Keratinocyte (primary cell): Measurements from ENCODE around the gene LRBA. TPM values are rescaled to one million over a fixed set of nuclear protein-coding genes. Genes with fewer than 3 reads are reported as not detected.

Experiments used
- DNase-seq: peaks from one replicate; pipeline ENCODE4 v3.0.0-alpha.2; 2011; ENCODE audit warnings: low read depth, missing footprints, low spot score
- FAIRE-seq: peaks from 2 replicates; lab custom pipeline; 2011; peaks lifted over from hg19 to GRCh38; lab: Jason Lieb, UNC
- H2AFZ ChIP-seq: 2 replicates; pipeline ENCODE4 v1.6.0; 2012; ENCODE audit warnings: low read length, control low read depth, inconsistent platforms; ENCODE audit not compliant: control insufficient read depth
- H3K27ac ChIP-seq: 2 replicates; pipeline ENCODE4 v1.5.1; 2011; ENCODE audit warnings: low read length; ENCODE audit not compliant: control insufficient read depth, insufficient read depth
- H3K27me3 ChIP-seq: 3 replicates; pipeline ENCODE4 v1.6.0; 2011; ENCODE audit warnings: low read length; ENCODE audit not compliant: control insufficient read depth, insufficient read depth; ENCODE audit errors: extremely low read depth
- H3K36me3 ChIP-seq, 2 experiments: 2 replicates in 1 of 2; 3 replicates in 1 of 2; pipeline ENCODE4 v1.5.1; 2011; ENCODE audit warnings: low read length in 2 of 2, mild to moderate bottlenecking in 1 of 2; ENCODE audit not compliant: control insufficient read depth in 2 of 2, insufficient read depth in 2 of 2; ENCODE audit errors: extremely low read depth in 1 of 2
- H3K4me1 ChIP-seq: 3 replicates; pipeline ENCODE4 v1.5.1; 2011; ENCODE audit warnings: low read length; ENCODE audit not compliant: control insufficient read depth, insufficient read depth; ENCODE audit errors: extremely low read depth
- H3K4me2 ChIP-seq: 3 replicates; pipeline ENCODE4 v1.6.0; 2011; ENCODE audit warnings: low read depth, low read length; ENCODE audit not compliant: control insufficient read depth, insufficient read depth; ENCODE audit errors: extremely low read depth
- H3K4me3 ChIP-seq, 3 experiments: fragments of 200-600 bp in 1 of 3; sonication (generic) in 1 of 3; 2 replicates in 2 of 3; 3 replicates in 1 of 3; pipeline ENCODE4 v1.5.1; 2011 to 2016; ENCODE audit warnings: low read length in 3 of 3, mild to moderate bottlenecking in 3 of 3, control low read depth in 2 of 3, inconsistent platforms in 1 of 3, low read depth in 1 of 3, mixed read lengths in 1 of 3, mixed run types in 1 of 3, moderate library complexity in 1 of 3; ENCODE audit not compliant: control insufficient read depth in 2 of 3, insufficient read depth in 2 of 3; ENCODE audit errors: extremely low read depth in 1 of 3
- H3K79me2 ChIP-seq: 2 replicates; pipeline ENCODE4 v1.6.0; 2012; ENCODE audit warnings: low read length; ENCODE audit not compliant: control insufficient read depth, insufficient read depth
- H3K9ac ChIP-seq: 3 replicates; pipeline ENCODE4 v1.6.0; 2011; ENCODE audit warnings: low read length; ENCODE audit not compliant: control insufficient read depth, insufficient read depth; ENCODE audit errors: extremely low read depth
- H3K9me1 ChIP-seq: 3 replicates; pipeline ENCODE4 v1.6.0; 2011; ENCODE audit warnings: low read length; ENCODE audit not compliant: control insufficient read depth, insufficient read depth; ENCODE audit errors: extremely low read depth
- H3K9me3 ChIP-seq: 2 replicates; pipeline ENCODE4 v1.5.1; 2012; ENCODE audit warnings: low read depth, low read length; ENCODE audit not compliant: control insufficient read depth
- H4K20me1 ChIP-seq: 3 replicates; pipeline ENCODE4 v1.6.0; 2011; ENCODE audit warnings: low read length; ENCODE audit not compliant: control insufficient read depth, insufficient read depth; ENCODE audit errors: extremely low read depth
- EZH2 ChIP-seq: IDR thresholded peaks from one replicate; pipeline ENCODE4 v1.6.1; 2012; ENCODE audit warnings: inconsistent platforms, mild to moderate bottlenecking, low read length, moderate library complexity
- dilution Hi-C: fragments of 300-500 bp; cut with MboI; formaldehyde crosslinking; loops from one replicate; pipeline ENCODE4 v1.7.0; 2020; ENCODE audit warnings: low sequenced_read_pairs; ENCODE audit not compliant: extremely low pct_ligation_motif_present
- polyA plus RNA-seq, 5 experiments: library from polyadenylated mRNA; depleted of rRNA in 3 of 5; stranded (reverse) in 3 of 5; stranded (forward) in 1 of 5; unstranded in 1 of 5; fragments of >200 nt; gene quantifications; 1 replicate in 1 of 5; 2 replicates in 3 of 5; 3 replicates in 1 of 5; pipeline versions ENCODE4 v1.2.1 to v1.2.3, GENCODE V29; 2011 to 2012; ENCODE audit warnings: missing spikeins in 2 of 5, low read depth in 1 of 5, low replicate concordance in 1 of 5
- TF ChIP-seq, protein P1 (sequence below), 3 experiments: IDR thresholded peaks in 1 of 3; conservative IDR thresholded peaks in 1 of 3; optimal IDR thresholded peaks in 1 of 3; 2 replicates in 2 of 3; 3 replicates in 1 of 3; pipeline versions ENCODE3 to v1.5.1; 2011; ENCODE audit warnings: low read length in 3 of 3, mild to moderate bottlenecking in 3 of 3, moderate library complexity in 2 of 3, control low read depth in 1 of 3, inconsistent platforms in 1 of 3; ENCODE audit not compliant: insufficient read depth in 2 of 3; ENCODE audit errors: extremely low read depth in 1 of 3

Gene LRBA
- polyA plus RNA-seq, 1 donor (not counting 4 experiments of a cell fraction or from before 2014, with no cell fraction given) = 35.6 TPM

GRCh38 chr4:150264595-150265161 is 750.4 kb downstream of the LRBA start:
- Histone ChIP-seq H4K20me1 (no peaks in the 10 kb centered on the region), H3K27ac (no peak overlapping the region), H3K9me3 (no peaks in the 10 kb centered on the region), H3K4me2 (no peak overlapping the region), H3K4me1 (no peaks in the 10 kb centered on the region), H3K9me1 (no peaks in the 10 kb centered on the region), H3K9ac (no peak overlapping the region), H3K27me3 (no peaks in the 10 kb centered on the region), H2AFZ (no peak overlapping the region), H3K36me3 (no peaks in the 10 kb centered on the region), H3K79me2 (no peaks in the 10 kb centered on the region), H3K4me3 (no peak overlapping the region)
- FAIRE-seq (no peak), DNase-seq (no peak)
- dilution Hi-C loops = no loop called here
- TF ChIP-seq, protein P1, sequence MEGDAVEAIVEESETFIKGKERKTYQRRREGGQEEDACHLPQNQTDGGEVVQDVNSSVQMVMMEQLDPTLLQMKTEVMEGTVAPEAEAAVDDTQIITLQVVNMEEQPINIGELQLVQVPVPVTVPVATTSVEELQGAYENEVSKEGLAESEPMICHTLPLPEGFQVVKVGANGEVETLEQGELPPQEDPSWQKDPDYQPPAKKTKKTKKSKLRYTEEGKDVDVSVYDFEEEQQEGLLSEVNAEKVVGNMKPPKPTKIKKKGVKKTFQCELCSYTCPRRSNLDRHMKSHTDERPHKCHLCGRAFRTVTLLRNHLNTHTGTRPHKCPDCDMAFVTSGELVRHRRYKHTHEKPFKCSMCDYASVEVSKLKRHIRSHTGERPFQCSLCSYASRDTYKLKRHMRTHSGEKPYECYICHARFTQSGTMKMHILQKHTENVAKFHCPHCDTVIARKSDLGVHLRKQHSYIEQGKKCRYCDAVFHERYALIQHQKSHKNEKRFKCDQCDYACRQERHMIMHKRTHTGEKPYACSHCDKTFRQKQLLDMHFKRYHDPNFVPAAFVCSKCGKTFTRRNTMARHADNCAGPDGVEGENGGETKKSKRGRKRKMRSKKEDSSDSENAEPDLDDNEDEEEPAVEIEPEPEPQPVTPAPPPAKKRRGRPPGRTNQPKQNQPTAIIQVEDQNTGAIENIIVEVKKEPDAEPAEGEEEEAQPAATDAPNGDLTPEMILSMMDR (optimal IDR thresholded peaks at IDR 0.05 in 1 of 3, IDR thresholded peaks at IDR 0.05 in 1 of 3, conservative IDR thresholded peaks at IDR 0.05 in 1 of 3; ENCODE audit: extremely low read depth in 1 of 3, insufficient read depth in 2 of 3, low read length in 3 of 3) = no peak
- TF ChIP-seq EZH2 = no peak

- Histone ChIP-seq H3K9ac (no peak overlapping the region), H2AFZ (no peak overlapping the region), H3K9me3 (no peaks in the 10 kb centered on the region), H3K27ac (no peak overlapping the region), H3K4me2 (no peak overlapping the region), H3K36me3 (no peaks in the 10 kb centered on the region), H3K9me1 (no peaks in the 10 kb centered on the region), H3K27me3 (no peaks in the 10 kb centered on the region), H3K4me3 (no peak overlapping the region), H3K4me1 (peaks cover 14% of the 10 kb centered on the region), H4K20me1 (no peaks in the 10 kb centered on the region), H3K79me2 (no peaks in the 10 kb centered on the region)
- no peak for TF ChIP-seq EZH2
- TF ChIP-seq, protein P1 (optimal IDR thresholded peaks at IDR 0.05 in 1 of 3, IDR thresholded peaks at IDR 0.05 in 1 of 3, conservative IDR thresholded peaks at IDR 0.05 in 1 of 3; ENCODE audit: extremely low read depth in 1 of 3, insufficient read depth in 2 of 3, low read length in 3 of 3) = no peak
- no peak for FAIRE-seq
- DNase-seq = no peak
- dilution Hi-C loops = no loop called here
Observed at GRCh38 chr4:150262611-150263010, 752.5 kb downstream of the LRBA start.
